ENCODE measurements around the gene SATB1.

DNA sequence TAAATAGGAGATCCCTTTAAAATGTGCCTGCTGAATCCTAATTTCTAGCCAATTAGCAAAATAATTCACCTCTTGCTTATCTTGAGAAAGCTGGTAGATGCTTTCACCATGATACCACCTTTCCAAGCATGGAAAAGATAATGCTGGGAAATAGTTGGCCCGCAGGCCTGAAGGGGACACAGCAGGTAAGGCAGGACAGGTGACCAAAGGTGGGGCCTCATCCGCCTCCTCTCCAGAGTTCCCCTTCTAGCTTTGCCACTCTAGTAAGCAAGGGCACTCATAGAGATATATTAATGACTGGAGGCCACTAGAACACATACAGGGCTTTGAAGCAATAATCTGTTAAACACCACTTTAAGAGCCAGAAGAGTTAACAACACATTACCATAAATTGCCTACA lies 45.5 kb downstream of the SATB1 start:
- TF ChIP-seq POLR2A (IDR thresholded peaks at IDR 0.05) = no peak
- TF ChIP-seq POLR2AphosphoS5 (IDR thresholded peaks at IDR 0.05) = no peak

Measured in transverse colon (tissue), 3 donors.